Nephron (organoid): ENCODE measurements around the gene WNT4.

Source experiments
- H3K27ac Mint-ChIP-seq, 3 experiments: 2 replicates each; pipeline ENCODE4 v1.8.0; 2020; ENCODE audit warnings: mixed read lengths in 3 of 3, mild to moderate bottlenecking in 2 of 3, moderate library complexity in 1 of 3
- H3K27me3 Mint-ChIP-seq: 2 replicates; pipeline ENCODE4 v1.8.0; 2021; ENCODE audit warnings: low read depth, mild to moderate bottlenecking, moderate library complexity, mixed read lengths
- H3K36me3 Mint-ChIP-seq: 2 replicates; pipeline ENCODE4 v1.8.0; 2020; ENCODE audit warnings: low read depth, mixed read lengths
- H3K4me1 Mint-ChIP-seq: 2 replicates; pipeline ENCODE4 v1.8.0; 2020; ENCODE audit warnings: mixed read lengths
- H3K4me3 Mint-ChIP-seq, 3 experiments: 2 replicates each; pipeline ENCODE4 v1.8.0; 2020; ENCODE audit warnings: mild to moderate bottlenecking in 3 of 3, mixed read lengths in 3 of 3, moderate library complexity in 2 of 3
- H3K9me3 Mint-ChIP-seq: 2 replicates; pipeline ENCODE4 v1.8.0; 2020; ENCODE audit warnings: mixed read lengths
- TF ChIP-seq, protein P1 (sequence below), 3 experiments: fragments of 200-600 bp; sonication (generic); IDR thresholded peaks; one replicate each; pipeline ENCODE4 v1.5.0; 2021; ENCODE audit warnings: antibody characterized with exemption in 3 of 3; ENCODE audit not compliant: unreplicated experiment in 3 of 3

Gene WNT4

GRCh38 chr1:22159891-22160290, 17.0 kb upstream of the WNT4 start:
- Mint-ChIP-seq H3K27ac (no peak overlapping the region), H3K36me3 (no peaks in the 10 kb centered on the region), H3K27me3 (peaks cover 28% of the 10 kb centered on the region), H3K4me3 (no peak overlapping the region), H3K4me1 (peaks cover 1% of the 10 kb centered on the region), H3K9me3 (no peaks in the 10 kb centered on the region)
- TF ChIP-seq, protein P1, sequence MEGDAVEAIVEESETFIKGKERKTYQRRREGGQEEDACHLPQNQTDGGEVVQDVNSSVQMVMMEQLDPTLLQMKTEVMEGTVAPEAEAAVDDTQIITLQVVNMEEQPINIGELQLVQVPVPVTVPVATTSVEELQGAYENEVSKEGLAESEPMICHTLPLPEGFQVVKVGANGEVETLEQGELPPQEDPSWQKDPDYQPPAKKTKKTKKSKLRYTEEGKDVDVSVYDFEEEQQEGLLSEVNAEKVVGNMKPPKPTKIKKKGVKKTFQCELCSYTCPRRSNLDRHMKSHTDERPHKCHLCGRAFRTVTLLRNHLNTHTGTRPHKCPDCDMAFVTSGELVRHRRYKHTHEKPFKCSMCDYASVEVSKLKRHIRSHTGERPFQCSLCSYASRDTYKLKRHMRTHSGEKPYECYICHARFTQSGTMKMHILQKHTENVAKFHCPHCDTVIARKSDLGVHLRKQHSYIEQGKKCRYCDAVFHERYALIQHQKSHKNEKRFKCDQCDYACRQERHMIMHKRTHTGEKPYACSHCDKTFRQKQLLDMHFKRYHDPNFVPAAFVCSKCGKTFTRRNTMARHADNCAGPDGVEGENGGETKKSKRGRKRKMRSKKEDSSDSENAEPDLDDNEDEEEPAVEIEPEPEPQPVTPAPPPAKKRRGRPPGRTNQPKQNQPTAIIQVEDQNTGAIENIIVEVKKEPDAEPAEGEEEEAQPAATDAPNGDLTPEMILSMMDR (IDR thresholded peaks at IDR 0.05; ENCODE audit: unreplicated experiment in 3 of 3): no peak

GRCh38 chr1:22158654-22159053, 15.8 kb upstream of the WNT4 start:
- Mint-ChIP-seq H3K9me3 (no peaks in the 10 kb centered on the region), H3K4me3 (no peak overlapping the region), H3K27ac (no peak overlapping the region), H3K27me3 (peaks cover 28% of the 10 kb centered on the region), H3K36me3 (no peaks in the 10 kb centered on the region), H3K4me1 (peaks cover 14% of the 10 kb centered on the region)
- TF ChIP-seq, protein P1 (IDR thresholded peaks at IDR 0.05; ENCODE audit: unreplicated experiment in 3 of 3): no peak

DNA sequence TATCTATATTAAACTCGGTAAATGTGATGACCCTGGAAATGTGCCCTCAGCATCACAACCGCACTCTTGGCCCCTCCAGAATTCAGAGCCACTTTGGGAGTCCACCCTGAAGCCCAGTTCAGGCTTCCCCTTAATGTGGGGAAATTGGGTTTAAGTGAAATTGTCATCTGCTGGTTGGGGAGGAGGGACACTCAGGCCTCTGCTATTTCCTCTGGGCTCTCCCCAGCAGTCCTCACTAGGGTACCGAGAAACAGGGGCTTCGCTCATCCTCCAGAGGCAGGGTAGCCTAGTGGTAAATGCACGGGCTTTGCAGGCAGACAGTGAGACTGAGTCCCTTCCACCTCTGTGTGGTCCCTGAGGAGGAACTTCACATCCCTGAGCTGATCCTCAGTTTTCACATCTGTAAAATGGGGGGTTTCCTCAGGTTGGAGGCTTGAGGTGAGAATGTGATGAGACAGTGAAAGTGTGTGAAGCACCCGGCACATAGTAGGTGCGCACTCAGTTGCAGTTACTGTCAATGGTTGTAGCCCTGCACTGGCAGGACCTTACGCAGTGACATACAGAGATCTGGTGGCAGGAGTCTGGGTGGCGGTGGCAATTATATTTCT, 14.6 kb upstream of the WNT4 start:
- TF ChIP-seq, protein P1 (IDR thresholded peaks at IDR 0.05; ENCODE audit: unreplicated experiment in 3 of 3): no peak
- Mint-ChIP-seq H3K27ac (no peak overlapping the region), H3K4me3 (no peak overlapping the region), H3K27me3 (peaks cover 39% of the 10 kb centered on the region), H3K4me1 (peaks cover 25% of the 10 kb centered on the region), H3K9me3 (no peaks in the 10 kb centered on the region), H3K36me3 (no peaks in the 10 kb centered on the region)

- H3K4me1 Mint-ChIP-seq: peaks cover 30% of the 10 kb centered on the region
- no peak overlapping the region for H3K4me3 Mint-ChIP-seq
- H3K27me3 Mint-ChIP-seq: peaks cover 44% of the 10 kb centered on the region
- H3K27ac Mint-ChIP-seq: no peak overlapping the region
- TF ChIP-seq, protein P1 (IDR thresholded peaks at IDR 0.05; ENCODE audit: unreplicated experiment in 3 of 3): no peak
- H3K9me3 Mint-ChIP-seq: no peaks in the 10 kb centered on the region
- H3K36me3 Mint-ChIP-seq: no peaks in the 10 kb centered on the region
Measured at GRCh38 chr1:22155517-22155916, 12.6 kb upstream of the WNT4 start.

- Mint-ChIP-seq H3K27me3 (peaks cover 48% of the 10 kb centered on the region), H3K9me3 (no peaks in the 10 kb centered on the region), H3K36me3 (no peaks in the 10 kb centered on the region), H3K27ac (no peak overlapping the region), H3K4me3 (no peak overlapping the region), H3K4me1 (peaks cover 30% of the 10 kb centered on the region)
- TF ChIP-seq, protein P1 (IDR thresholded peaks at IDR 0.05; ENCODE audit: unreplicated experiment in 3 of 3): no peak
Measured at GRCh38 chr1:22154626-22155025, 11.7 kb upstream of the WNT4 start.
